IMR-90 (cell line): ENCODE measurements around the gene CPA4. TPM values are rescaled to one million over a fixed set of nuclear protein-coding genes. Genes with fewer than 3 reads are reported as not detected.
"Not testable (repeated sequence)": the region's sequence is repeated elsewhere in the genome, so short reads cannot be mapped to it uniquely, and the experiment has no call there.

Experiments
- ATAC-seq: fragments of 200-7000 bp; cut with Tn5 transposase; 2 replicates; pipeline ENCODE4 v1.9.1; 2020; ENCODE audit warnings: low read depth, mild to moderate bottlenecking, moderate library complexity
- BruUV-seq: library from RNA; stranded (reverse); fragments of 400-500 nt; replicated peaks from 2 replicates; lab custom pipeline; 2021; lab: Mats Ljungman, UMichigan
- CTCF ChIA-PET: fragments of 300-600 bp; formaldehyde crosslinking; extraction: SDS; loops from one replicate; lab custom pipeline; 2021; ENCODE audit warnings: antibody characterized with exemption; lab: Yijun Ruan, JAX
- POLR2A ChIA-PET: fragments of 300-600 bp; sonication (Branson Sonifier 250); formaldehyde crosslinking; loops from one replicate; lab custom pipeline; 2022; ENCODE audit warnings: antibody characterized with exemption; ENCODE audit not compliant: unreplicated experiment; lab: Charles Lee
- DNase-seq: peaks from one replicate; pipeline ENCODE4 v3.0.0; 2013
- H2AFZ ChIP-seq: replicated peaks from 2 replicates; pipeline ENCODE3; 2013; ENCODE audit warnings: low read length, mild to moderate bottlenecking; ENCODE audit not compliant: poor library complexity
- H2AK5ac ChIP-seq: 2 replicates; pipeline ENCODE4 v1.6.1; 2013; ENCODE audit warnings: low read depth, low read length, inconsistent platforms
- H2AK9ac ChIP-seq: replicated peaks from 2 replicates; pipeline ENCODE3; 2013; ENCODE audit warnings: mild to moderate bottlenecking, low read depth, low read length, moderate library complexity; ENCODE audit not compliant: poor library complexity
- H2BK120ac ChIP-seq: 2 replicates; pipeline ENCODE4 v1.6.1; 2013; ENCODE audit warnings: low read depth, low read length, inconsistent platforms
- H2BK15ac ChIP-seq: 3 replicates; pipeline ENCODE4 v1.6.1; 2013; ENCODE audit warnings: low read depth, low read length, inconsistent platforms
- H2BK20ac ChIP-seq: 2 replicates; pipeline ENCODE4 v1.6.1; 2013; ENCODE audit warnings: low read depth, mild to moderate bottlenecking, inconsistent platforms, low read length, moderate library complexity
- H2BK5ac ChIP-seq: 2 replicates; pipeline ENCODE4 v1.6.1; 2013; ENCODE audit warnings: mild to moderate bottlenecking, low read depth, low read length, inconsistent platforms; ENCODE audit not compliant: poor library complexity, severe bottlenecking
- H3K14ac ChIP-seq: replicated peaks from 2 replicates; pipeline ENCODE4 v1.6.1; 2013; ENCODE audit warnings: low read depth, low read length, inconsistent platforms
- H3K18ac ChIP-seq: 2 replicates; pipeline ENCODE4 v1.6.1; 2013; ENCODE audit warnings: low read depth, low read length, control low read depth
- H3K23ac ChIP-seq: 2 replicates; pipeline ENCODE4 v1.6.1; 2013; ENCODE audit warnings: low read depth, low read length, inconsistent platforms
- H3K27ac ChIP-seq: 2 replicates; pipeline ENCODE4 v1.5.1; 2013; ENCODE audit warnings: mild to moderate bottlenecking, control low read depth, low read length; ENCODE audit not compliant: insufficient read depth
- H3K27me3 ChIP-seq: 2 replicates; pipeline ENCODE4 v1.6.1; 2013; ENCODE audit warnings: low read length; ENCODE audit not compliant: control insufficient read depth, insufficient read depth
- H3K36me3 ChIP-seq: 2 replicates; pipeline ENCODE4 v1.6.1; 2013; ENCODE audit warnings: low read length, mixed read lengths; ENCODE audit not compliant: control insufficient read depth, insufficient read depth
- H3K4ac ChIP-seq: 2 replicates; pipeline ENCODE4 v1.6.1; 2013; ENCODE audit warnings: low read depth, low read length, inconsistent platforms
- H3K4me1 ChIP-seq: 2 replicates; pipeline ENCODE4 v1.6.1; 2013; ENCODE audit warnings: low read length, mixed read lengths; ENCODE audit not compliant: control insufficient read depth, insufficient read depth
- H3K4me2 ChIP-seq: 2 replicates; pipeline ENCODE4 v1.6.1; 2013; ENCODE audit warnings: low read depth, mild to moderate bottlenecking, control low read depth, low read length, moderate library complexity
- H3K4me3 ChIP-seq: 2 replicates; pipeline ENCODE4 v1.5.1; 2013; ENCODE audit warnings: low read depth, mild to moderate bottlenecking, control low read depth, low read length, moderate library complexity; ENCODE audit not compliant: insufficient read depth
- H3K56ac ChIP-seq: 2 replicates; pipeline ENCODE4 v1.6.1; 2013; ENCODE audit warnings: low read length, inconsistent platforms; ENCODE audit not compliant: insufficient read depth; ENCODE audit errors: extremely low read depth
- H3K79me1 ChIP-seq, 2 experiments: 2 replicates each; pipeline ENCODE4 v1.6.1; 2013; ENCODE audit warnings: low read length in 2 of 2, inconsistent platforms in 1 of 2, low read depth in 1 of 2
- H3K9ac ChIP-seq: 2 replicates; pipeline ENCODE4 v1.6.1; 2013; ENCODE audit warnings: low read depth, low read length, control low read depth
- H3K9me1 ChIP-seq: 2 replicates; pipeline ENCODE4 v1.6.1; 2013; ENCODE audit warnings: low read length, inconsistent platforms; ENCODE audit not compliant: insufficient read depth
- H3K9me3 ChIP-seq: 2 replicates; pipeline ENCODE4 v1.6.1; 2013; ENCODE audit warnings: low read length; ENCODE audit not compliant: control insufficient read depth, insufficient read depth
- H4K20me1 ChIP-seq: 2 replicates; pipeline ENCODE4 v1.6.1; 2013; ENCODE audit warnings: low read length, inconsistent platforms; ENCODE audit not compliant: insufficient read depth
- H4K5ac ChIP-seq: 2 replicates; pipeline ENCODE4 v1.6.1; 2013; ENCODE audit warnings: mild to moderate bottlenecking, low read depth, low read length, control low read depth
- H4K8ac ChIP-seq, 2 experiments: 2 replicates each; pipeline ENCODE4 v1.6.1; 2013; ENCODE audit warnings: low read depth in 2 of 2, low read length in 2 of 2, control low read depth in 1 of 2, inconsistent platforms in 1 of 2
- H4K91ac ChIP-seq: 2 replicates; pipeline ENCODE4 v1.6.1; 2013; ENCODE audit warnings: low read depth, low read length, inconsistent platforms; ENCODE audit not compliant: insufficient read depth
- WGBS, 2 experiments: methylation state at CpG; one replicate each; pipeline versions ENCODE4 v1.1.5 to v1.1.7; 2013; ENCODE audit warnings: missing lambda C conversion rate in 2 of 2; ENCODE audit not compliant: insufficient read length in 1 of 2; ENCODE audit errors: extremely low coverage in 2 of 2; 5-methylcytosine and 5-hydroxymethylcytosine counted together
- dilution Hi-C: fragments of 300-500 bp; cut with HindIII; formaldehyde crosslinking; loops from one replicate; pipeline ENCODE4 v1.14.3; 2018; ENCODE audit warnings: low sequenced_read_pairs; ENCODE audit not compliant: unreplicated experiment
- in situ Hi-C: fragments of 300-500 bp; cut with MboI; formaldehyde crosslinking; loops from 3 replicates; pipeline ENCODE4 v1.14.3; 2019; ENCODE audit warnings: low sequenced_read_pairs, inconsistent platforms, mixed read lengths
- intact Hi-C: fragments of 100-400 bp; cut with micrococcal nuclease; formaldehyde crosslinking; loops from 2 replicates; pipeline ENCODE4 v1.10.0; 2022
- polyA plus RNA-seq, 3 experiments: library from polyadenylated mRNA; depleted of rRNA; stranded (reverse); fragments of >200 nt; gene quantifications; 2 replicates each; pipeline ENCODE4 v1.2.3, GENCODE V29; 2012; ENCODE audit warnings: low replicate concordance in 1 of 3
- total RNA-seq: library from RNA; depleted of rRNA; stranded (reverse); fragments of >200 nt; gene quantifications from 2 replicates; pipeline ENCODE4 v1.2.3, GENCODE V29; 2012

CPA4 gene
- total and polyA plus RNA-seq, 2 of the 4 experiments (the other 2 are of a cell fraction) = 316 to 365 TPM

DNA sequence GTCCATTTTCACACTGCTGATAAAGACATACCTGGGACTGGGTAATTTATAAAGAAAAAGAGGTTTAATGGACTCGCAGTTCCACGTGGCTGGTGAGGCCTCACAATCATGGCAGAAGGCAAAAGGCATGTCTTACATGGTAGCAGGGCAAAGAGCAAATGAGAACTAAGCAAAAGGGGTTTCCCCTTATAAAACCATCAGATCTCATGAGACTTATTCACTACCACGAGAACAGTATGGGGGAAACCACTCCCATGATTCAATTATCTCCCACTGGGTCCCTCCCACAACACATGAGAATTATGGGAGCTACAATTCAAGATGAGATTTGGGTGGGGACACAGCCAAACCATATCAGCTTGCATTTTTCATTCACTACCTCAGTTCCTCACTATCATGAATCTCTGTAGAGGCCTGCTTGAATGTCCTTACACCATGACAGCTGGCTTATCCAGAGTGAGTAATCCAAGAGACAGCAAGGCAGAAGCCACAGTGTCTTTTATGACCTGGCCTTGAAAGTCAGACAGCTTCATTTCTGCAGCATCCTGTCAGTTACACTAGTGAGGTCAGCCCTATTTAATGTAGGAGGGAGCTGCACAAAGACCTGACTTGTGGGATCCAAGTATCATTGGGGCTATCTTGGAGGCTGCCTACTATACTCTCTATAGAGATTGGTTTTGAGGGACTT is 28.7 kb downstream of the CPA4 start:
- BruUV-seq, H2BK20ac ChIP-seq, H3K14ac ChIP-seq, H3K79me1 ChIP-seq, H3K9ac ChIP-seq, H3K4me1 ChIP-seq, H2BK120ac ChIP-seq, H3K27me3 ChIP-seq, H4K20me1 ChIP-seq, intact Hi-C loops, H3K36me3 ChIP-seq, H2BK15ac ChIP-seq, ATAC-seq, H3K4ac ChIP-seq, H4K91ac ChIP-seq, H4K8ac ChIP-seq, dilution Hi-C loops, H3K9me3 ChIP-seq, H2BK5ac ChIP-seq, H3K18ac ChIP-seq, H3K23ac ChIP-seq, POLR2A ChIA-PET, in situ Hi-C loops, H2AFZ ChIP-seq, H3K27ac ChIP-seq, H3K9me1 ChIP-seq, H3K4me2 ChIP-seq, H2AK9ac ChIP-seq, H2AK5ac ChIP-seq, H4K5ac ChIP-seq, H3K4me3 ChIP-seq, H3K56ac ChIP-seq: not testable (repeated sequence)
- CTCF ChIA-PET = interaction anchor here (0.5 to 0.8 kb wide), 4 partner anchors 14 to 541 kb away, joined by 3 to 4 read pairs (median 4); no protein-coding TSS in a partner anchor
- DNase-seq = peak; percentile 43
- no CpG with 5 or more reads among the region's 3 CpGs for WGBS, 2 experiments
